Ovary (tissue), 9 donors: ENCODE data around the gene AMMECR1. TPM values are rescaled to one million over a fixed set of nuclear protein-coding genes. Genes with fewer than 3 reads are reported as not detected.

Experiments
- DNase-seq, 5 donors: peaks; one replicate each; pipeline ENCODE4 v3.0.0-alpha.2; 2019 to 2020
- H3K27ac ChIP-seq, 2 donors: fragments of 200-600 bp; one replicate each; pipeline versions ENCODE4 v1.5.1 to v1.8.0; 2019 to 2022
- H3K27me3 ChIP-seq: fragments of 200-600 bp; one replicate; pipeline ENCODE4 v1.8.0; 2022
- H3K36me3 ChIP-seq: fragments of 200-600 bp; sonication (generic); one replicate; pipeline ENCODE4 v1.5.1; 2019
- H3K4me1 ChIP-seq: one replicate; pipeline ENCODE4 v1.8.1; 2013; ENCODE audit warnings: mild to moderate bottlenecking, moderate library complexity; ENCODE audit not compliant: insufficient read depth
- H3K4me3 ChIP-seq: fragments of 200-600 bp; sonication (generic); one replicate; pipeline ENCODE4 v1.5.1; 2017
- H3K9me3 ChIP-seq, 2 donors: fragments of 200-600 bp in 1 of 2; sonication (generic) in 1 of 2; one replicate each; pipeline versions ENCODE4 v1.5.1 to v1.8.1; 2013 to 2019; ENCODE audit warnings: mild to moderate bottlenecking in 1 of 2, moderate library complexity in 1 of 2
- EP300 ChIP-seq: sonication (generic); formaldehyde crosslinking; IDR thresholded peaks from one replicate; pipeline ENCODE4 v1.6.1; 2017; ENCODE audit warnings: antibody characterized with exemption
- POLR2A ChIP-seq: fragments of 450-650 bp; IDR thresholded peaks from one replicate; pipeline ENCODE4 v1.6.1; 2017; ENCODE audit warnings: antibody characterized with exemption, mild to moderate bottlenecking, moderate library complexity
- WGBS, 3 donors: extraction: QIAGEN DNeasy Blood & Tissue Kit in 1 of 3; methylation state at CpG; one replicate each; pipeline versions ENCODE4 v1.1.5 to v1.1.7; 2013 to 2017; 5-methylcytosine and 5-hydroxymethylcytosine counted together
- intact Hi-C, 4 donors: fragments of 100-400 bp; cut with DNase I; formaldehyde crosslinking; loops; one replicate each; pipeline versions ENCODE4 v1.11.0 to v1.15.1; 2022 to 2023
- polyA plus RNA-seq, 2 donors: library from polyadenylated mRNA; stranded (reverse); fragments of 200-250 nt in 1 of 2; fragments of 350-450 nt in 1 of 2; fragmentation: Illumina TruSeq in 1 of 2; extraction: RNeasy Lipid Tissue Mini Kit (QIAGEN cat#74804) in 1 of 2; gene quantifications; one replicate each; pipeline ENCODE4 v1.2.3, GENCODE V29; 2013 to 2014
- total RNA-seq, 7 donors: library from RNA; depleted of rRNA in 2 of 7; stranded (reverse); fragments of >200 nt in 2 of 7; fragmentation: NEBNext Ultra II Directional in 3 of 7; extraction: Animal tissue kit (Norgen Biotek cat#: 25700) in 3 of 7; gene quantifications; one replicate each; pipeline versions ENCODE4 v1.1.0 to v1.2.4, GENCODE V29; 2016 to 2023
- TF ChIP-seq, protein P1 (sequence below), 3 donors: fragments of 450-650 bp in 2 of 3; fragments of 200-600 bp in 1 of 3; IDR thresholded peaks; one replicate each; pipeline versions ENCODE4 v1.5.1 to v1.8.0; 2016 to 2022; ENCODE audit warnings: antibody characterized with exemption in 3 of 3, mild to moderate bottlenecking in 1 of 3
- donor health status: DM: no; HTN: no; CAD: no; lungs with moderate emphysema.
- donor health status: DM: no; HTN: no; CAD: no.
- donor health status: Bipolar disorder and iron deficiency.
- donor health status: DM: yes; HTN: yes; CAD: no.
- donor health status: DM: no; HTN: no; CAD: no.
- donor health status: DM: yes; HTN: yes; CAD: no.

Gene AMMECR1
- total and polyA plus RNA-seq, 9 donors, result 3.9 to 19.2 (median 12.3) TPM

DNA sequence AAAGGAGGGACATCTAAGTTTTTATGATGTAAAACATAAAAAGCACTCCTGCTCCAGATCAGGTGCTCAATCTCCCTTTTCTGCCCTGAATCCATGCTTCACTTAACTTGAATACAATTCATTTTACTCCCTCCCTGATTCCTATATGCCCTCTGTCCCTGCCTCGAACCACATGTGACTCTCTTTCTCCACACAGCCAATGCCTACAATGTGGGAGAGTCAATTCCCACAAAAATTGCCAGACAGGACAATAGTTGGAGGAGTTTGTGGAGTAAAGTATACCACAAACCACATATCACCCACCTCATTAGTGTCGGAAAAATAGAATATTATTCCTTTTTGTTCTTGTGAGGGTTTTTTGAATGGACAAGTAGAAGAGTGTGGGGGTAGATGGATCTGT, 9.7 kb downstream of the AMMECR1 start:
- no peak for DNase-seq
- no peak overlapping the region for H3K4me3 ChIP-seq
- TF ChIP-seq, protein P1, sequence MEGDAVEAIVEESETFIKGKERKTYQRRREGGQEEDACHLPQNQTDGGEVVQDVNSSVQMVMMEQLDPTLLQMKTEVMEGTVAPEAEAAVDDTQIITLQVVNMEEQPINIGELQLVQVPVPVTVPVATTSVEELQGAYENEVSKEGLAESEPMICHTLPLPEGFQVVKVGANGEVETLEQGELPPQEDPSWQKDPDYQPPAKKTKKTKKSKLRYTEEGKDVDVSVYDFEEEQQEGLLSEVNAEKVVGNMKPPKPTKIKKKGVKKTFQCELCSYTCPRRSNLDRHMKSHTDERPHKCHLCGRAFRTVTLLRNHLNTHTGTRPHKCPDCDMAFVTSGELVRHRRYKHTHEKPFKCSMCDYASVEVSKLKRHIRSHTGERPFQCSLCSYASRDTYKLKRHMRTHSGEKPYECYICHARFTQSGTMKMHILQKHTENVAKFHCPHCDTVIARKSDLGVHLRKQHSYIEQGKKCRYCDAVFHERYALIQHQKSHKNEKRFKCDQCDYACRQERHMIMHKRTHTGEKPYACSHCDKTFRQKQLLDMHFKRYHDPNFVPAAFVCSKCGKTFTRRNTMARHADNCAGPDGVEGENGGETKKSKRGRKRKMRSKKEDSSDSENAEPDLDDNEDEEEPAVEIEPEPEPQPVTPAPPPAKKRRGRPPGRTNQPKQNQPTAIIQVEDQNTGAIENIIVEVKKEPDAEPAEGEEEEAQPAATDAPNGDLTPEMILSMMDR (IDR thresholded peaks at IDR 0.05), result no peak
- 76 to 84% (median 79%) methylated on average over 2 of the region's 2 CpGs for WGBS, 3 donors
- H3K4me1 ChIP-seq, result no peaks in the 10 kb centered on the region
- intact Hi-C loops, result no loop called here
- no peak overlapping the region for H3K27ac ChIP-seq
- no peaks in the 10 kb centered on the region for H3K9me3 ChIP-seq
- H3K36me3 ChIP-seq, result no peaks in the 10 kb centered on the region
- no peaks in the 10 kb centered on the region for H3K27me3 ChIP-seq

DNA sequence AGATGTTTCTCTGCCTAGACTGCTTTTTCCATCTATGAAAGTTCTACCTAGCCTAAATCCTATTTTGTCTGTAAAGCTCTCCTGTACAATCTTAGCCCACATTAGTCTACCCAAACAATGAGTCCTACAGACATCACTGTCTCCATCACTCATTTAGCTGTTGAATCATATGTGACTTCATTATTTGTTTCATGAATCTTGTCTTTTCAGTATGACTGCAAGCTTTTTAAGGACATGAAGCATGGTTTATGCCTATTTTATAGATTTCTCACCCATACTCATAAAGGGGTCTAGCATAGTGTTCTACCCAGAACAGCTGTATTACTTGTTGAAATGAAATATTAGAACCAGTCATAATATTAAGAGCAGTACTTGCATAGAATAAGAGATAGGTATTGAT, 13.0 kb downstream of the AMMECR1 start:
- no peaks in the 10 kb centered on the region for H3K9me3 ChIP-seq
- H3K27me3 ChIP-seq, result no peaks in the 10 kb centered on the region
- no peak for DNase-seq
- no peak overlapping the region for H3K4me3 ChIP-seq
- no peak for TF ChIP-seq POLR2A
- H3K4me1 ChIP-seq, result no peaks in the 10 kb centered on the region
- intact Hi-C loops, result no loop called here
- no peak overlapping the region for H3K27ac ChIP-seq
- H3K36me3 ChIP-seq, result no peaks in the 10 kb centered on the region

DNA sequence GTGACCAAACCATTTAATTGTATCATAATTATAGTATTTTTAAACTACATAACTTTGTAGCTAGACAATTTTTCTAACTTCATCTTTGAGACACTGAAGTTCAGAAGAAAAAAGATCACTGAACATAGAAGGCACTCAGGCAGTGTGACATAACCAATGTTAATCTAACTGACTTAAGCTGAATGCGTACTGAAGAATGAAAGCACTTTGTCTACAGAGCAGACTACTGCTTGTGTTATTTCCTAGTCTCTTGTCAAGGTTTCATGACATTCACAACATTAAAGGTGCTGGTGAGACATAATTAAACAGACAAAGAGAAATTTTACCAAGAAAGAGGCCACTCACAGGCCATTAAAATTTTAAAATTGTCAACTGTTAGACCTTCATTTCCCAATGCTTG, 13.5 kb downstream of the AMMECR1 start:
- Histone ChIP-seq H3K4me1 (no peaks in the 10 kb centered on the region), H3K27ac (no peak overlapping the region), H3K27me3 (no peaks in the 10 kb centered on the region), H3K9me3 (no peaks in the 10 kb centered on the region), H3K4me3 (no peak overlapping the region), H3K36me3 (no peaks in the 10 kb centered on the region)
- no peak for TF ChIP-seq POLR2A
- TF ChIP-seq, protein P1 (IDR thresholded peaks at IDR 0.05), result no peak
- TF ChIP-seq EP300, result no peak
- intact Hi-C loops, result no loop called here
- DNase-seq, result no peak
- WGBS, 3 donors, result 66 to 76% (median 69%) methylated on average over 1 of the region's 1 CpG

DNA sequence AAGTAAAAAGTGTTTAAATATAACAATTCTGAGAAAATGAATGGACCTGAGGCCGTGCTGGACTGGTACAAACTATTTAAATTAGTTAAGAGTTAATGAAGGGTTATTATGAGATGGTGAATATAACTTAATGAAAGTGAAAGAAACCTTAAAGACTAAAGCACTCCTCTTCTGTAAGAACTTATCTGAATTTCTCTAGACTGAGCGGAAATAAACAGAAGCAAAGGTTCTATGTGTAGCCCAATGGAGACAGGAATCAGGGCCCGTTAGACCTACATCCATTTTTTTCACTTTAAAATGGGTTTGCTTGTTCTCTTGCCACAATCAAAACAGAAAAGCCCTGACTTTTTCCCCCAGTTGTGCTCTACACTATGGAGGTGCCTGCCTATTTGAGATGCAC, 14.9 kb downstream of the AMMECR1 start:
- H3K27ac ChIP-seq, result no peak overlapping the region
- no peaks in the 10 kb centered on the region for H3K9me3 ChIP-seq
- H3K27me3 ChIP-seq, result no peaks in the 10 kb centered on the region
- WGBS, 3 donors, result 69 to 75% (median 73%) methylated on average over 3 of the region's 3 CpGs
- DNase-seq, result no peak
- TF ChIP-seq POLR2A (no peak), EP300 (no peak)
- TF ChIP-seq, protein P1 (IDR thresholded peaks at IDR 0.05), result no peak
- H3K4me3 ChIP-seq, result no peak overlapping the region
- intact Hi-C loops, result no loop called here
- H3K36me3 ChIP-seq, result no peaks in the 10 kb centered on the region
- H3K4me1 ChIP-seq, result no peaks in the 10 kb centered on the region

DNA sequence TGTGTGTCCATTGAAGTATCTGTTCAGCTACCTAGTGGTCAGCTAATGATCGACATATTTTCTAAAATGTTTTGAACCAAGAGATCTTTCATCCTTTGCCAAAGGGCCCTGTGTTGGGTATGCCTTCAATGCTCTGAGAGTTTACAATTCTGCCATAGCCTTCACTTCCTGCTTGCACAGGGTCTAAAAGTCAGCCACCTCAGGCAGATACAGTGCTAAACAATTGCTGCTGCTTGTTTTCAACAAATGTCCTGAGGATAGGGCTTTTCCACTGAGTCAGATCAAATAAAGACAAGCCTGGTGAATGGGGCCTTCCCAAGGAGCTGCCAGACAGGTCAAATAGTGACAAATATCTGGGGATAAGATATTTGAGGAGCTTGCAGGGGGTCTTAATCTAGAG, 16.7 kb downstream of the AMMECR1 start:
- WGBS, 3 donors, result 68 to 89% (median 79%) methylated on average over 1 of the region's 1 CpG
- no peak overlapping the region for H3K4me3 ChIP-seq
- DNase-seq, result no peak
- H3K27me3 ChIP-seq, result no peaks in the 10 kb centered on the region
- H3K36me3 ChIP-seq, result no peaks in the 10 kb centered on the region
- H3K4me1 ChIP-seq, result no peaks in the 10 kb centered on the region
- H3K9me3 ChIP-seq, result no peaks in the 10 kb centered on the region
- intact Hi-C loops, result no loop called here
- H3K27ac ChIP-seq, result no peak overlapping the region
- TF ChIP-seq EP300 (no peak), POLR2A (no peak)
- TF ChIP-seq, protein P1 (IDR thresholded peaks at IDR 0.05), result no peak
